Measurements from ENCODE around the gene GPC3.

GPC3 gene

DNA sequence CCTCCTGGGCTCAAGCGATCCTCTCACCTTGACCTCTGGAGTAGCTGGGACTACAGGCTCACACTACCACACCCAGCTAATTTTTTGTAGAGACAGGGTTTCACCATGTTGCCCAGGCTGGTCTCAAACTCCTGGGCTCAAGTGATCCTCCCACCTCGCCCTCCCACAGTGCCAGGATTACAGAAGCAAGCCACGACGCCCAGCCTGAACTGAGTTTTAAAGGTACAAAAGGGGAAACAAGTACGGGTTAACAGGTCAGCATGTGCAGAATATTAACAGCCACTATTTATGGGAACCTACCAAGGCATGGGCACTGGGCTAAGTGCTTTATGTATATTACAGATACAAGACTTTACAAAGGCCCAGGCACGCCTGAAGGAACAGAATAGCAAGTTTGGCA lies 405.8 kb downstream of the GPC3 start:
- in situ Hi-C loops (cut with MboI; ENCODE audit: low sequenced_read_pairs): no loop called here

DNA sequence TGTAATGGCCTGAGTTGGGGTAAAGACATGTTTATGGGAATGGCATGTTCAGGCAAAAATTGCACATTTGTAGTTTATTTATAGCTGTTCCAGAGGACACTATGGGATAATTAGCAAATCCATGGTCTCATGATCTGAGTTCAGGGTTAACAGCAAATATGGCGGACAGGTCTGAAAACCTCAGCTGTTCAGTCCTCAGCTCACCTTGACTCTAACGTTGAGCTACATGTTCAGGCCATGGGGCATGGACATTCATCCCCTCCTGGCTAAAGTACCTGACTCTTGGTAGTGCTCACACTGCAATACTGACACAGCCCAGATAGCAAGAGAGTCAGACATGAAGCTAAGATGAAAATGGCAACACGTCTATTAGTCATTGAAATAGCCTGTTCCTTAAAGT lies 408.5 kb downstream of the GPC3 start:
- in situ Hi-C loops (cut with MboI; ENCODE audit: low sequenced_read_pairs): no loop called here

GRCh38 chrX:133575501-133576136 lies 409.8 kb downstream of the GPC3 start:
- in situ Hi-C loops (cut with MboI; ENCODE audit: low sequenced_read_pairs): no loop called here

DNA sequence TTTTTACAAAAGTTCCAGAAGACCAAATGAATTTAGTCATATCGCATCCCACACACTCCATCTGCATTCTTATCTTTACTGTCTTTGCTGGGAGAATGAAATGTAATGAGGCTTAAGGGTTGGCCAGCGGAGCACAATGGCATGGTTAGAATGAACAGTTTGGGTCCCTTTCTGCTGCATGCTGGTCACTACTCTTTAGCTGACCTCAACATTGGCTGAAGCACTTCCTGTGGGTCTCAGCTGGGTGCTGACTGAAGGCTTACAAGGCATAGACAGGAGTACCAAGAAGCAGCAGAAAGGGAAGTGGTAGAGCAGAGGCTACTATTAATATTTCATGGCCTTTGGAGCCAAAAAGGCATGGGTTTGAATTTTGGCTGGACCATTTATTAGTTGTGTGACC lies 410.7 kb downstream of the GPC3 start:
- in situ Hi-C loops (cut with MboI; ENCODE audit: low sequenced_read_pairs): no loop called here

DNA sequence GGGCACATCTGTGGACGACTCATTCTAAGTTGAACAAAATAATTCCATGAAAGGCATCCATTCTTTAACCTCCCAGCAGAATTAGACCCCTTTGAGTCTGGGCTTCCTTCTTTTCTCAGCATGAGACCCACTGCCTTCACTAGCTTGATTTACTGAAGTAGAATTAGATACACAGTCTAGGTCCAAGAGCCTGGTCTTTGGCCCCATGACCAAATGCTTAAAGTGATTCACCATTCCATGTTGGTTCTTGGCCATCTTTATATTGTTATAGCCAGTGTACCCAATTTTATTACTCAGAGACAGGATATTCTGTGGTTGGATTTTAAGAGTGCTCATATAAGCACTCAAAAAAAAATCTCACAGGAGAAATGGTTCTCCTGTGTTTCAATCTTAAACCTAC lies 414.8 kb downstream of the GPC3 start:
- in situ Hi-C loops (cut with MboI; ENCODE audit: low sequenced_read_pairs): no loop called here

DNA sequence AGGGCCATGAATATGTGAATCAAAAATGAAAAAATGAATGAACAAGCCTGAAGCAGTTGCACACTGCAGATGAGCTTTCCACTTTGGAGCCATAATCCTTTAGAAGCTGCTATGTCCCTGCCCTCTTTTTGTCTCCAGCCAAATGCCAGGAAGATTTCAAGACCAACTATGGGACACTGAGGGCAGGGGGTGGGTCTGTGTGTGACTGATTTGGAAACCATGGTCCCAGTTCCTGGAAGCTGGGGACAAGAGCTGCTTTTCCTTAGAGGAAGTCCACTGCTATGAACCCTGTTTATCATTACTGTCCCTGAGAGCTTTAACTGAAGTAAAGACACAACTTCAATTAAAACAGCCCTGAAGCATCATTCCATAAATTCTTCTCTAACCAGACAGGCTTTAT lies 416.2 kb downstream of the GPC3 start:
- in situ Hi-C loops (cut with MboI; ENCODE audit: low sequenced_read_pairs): no loop called here

- in situ Hi-C loops (cut with MboI; ENCODE audit: low sequenced_read_pairs): no loop called here
Observed at GRCh38 chrX:133568109-133568508, 417.3 kb downstream of the GPC3 start.

GRCh38 chrX:133566876-133567275 lies 418.5 kb downstream of the GPC3 start:
- in situ Hi-C loops (cut with MboI; ENCODE audit: low sequenced_read_pairs): no loop called here

GRCh38 chrX:133563705-133564104 lies 421.7 kb downstream of the GPC3 start:
- in situ Hi-C loops (cut with MboI; ENCODE audit: low sequenced_read_pairs): no loop called here

DNA sequence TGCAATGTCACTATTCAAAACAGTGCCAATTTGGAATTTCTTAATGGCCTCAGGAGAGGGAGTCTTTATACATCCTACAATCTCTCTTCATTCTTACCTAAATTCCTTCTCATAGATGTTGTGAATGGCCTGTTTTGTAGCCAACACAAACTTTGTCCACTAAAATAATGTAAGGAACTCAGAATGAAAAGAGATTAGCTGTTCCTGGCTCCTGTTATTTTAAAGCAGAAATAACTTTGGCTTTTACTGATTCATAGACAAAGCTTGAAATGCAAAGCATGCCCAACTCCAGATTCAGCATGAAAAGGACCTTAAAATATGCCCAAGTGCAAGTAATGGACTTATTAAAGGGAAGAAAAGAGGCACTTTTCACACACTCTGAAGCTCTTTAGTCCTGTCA lies 424.1 kb downstream of the GPC3 start:
- in situ Hi-C loops (cut with MboI; ENCODE audit: low sequenced_read_pairs): no loop called here

DNA sequence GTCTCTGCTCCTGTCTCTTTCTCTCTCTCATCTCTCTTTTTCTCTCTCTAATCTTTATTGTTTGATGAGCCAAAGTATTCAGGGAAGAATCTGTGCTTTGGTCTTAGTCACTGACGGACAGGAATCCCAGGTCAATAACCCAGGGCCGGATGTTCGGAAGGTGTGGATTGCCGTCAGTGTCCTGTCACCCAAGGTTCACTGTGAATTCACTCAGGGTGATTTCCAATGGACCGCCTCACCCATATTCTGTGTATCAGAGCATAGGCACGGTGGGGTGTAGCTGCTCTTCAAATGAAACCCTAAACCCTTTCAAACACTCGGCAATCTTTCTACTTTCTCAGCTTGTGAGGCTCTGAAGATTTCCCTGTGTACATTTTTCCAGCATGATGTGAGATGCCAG lies 425.5 kb downstream of the GPC3 start:
- in situ Hi-C loops (cut with MboI; ENCODE audit: low sequenced_read_pairs): no loop called here

- in situ Hi-C loops (cut with MboI; ENCODE audit: low sequenced_read_pairs): no loop called here
Observed at GRCh38 chrX:133555782-133556458, 429.5 kb downstream of the GPC3 start.

DNA sequence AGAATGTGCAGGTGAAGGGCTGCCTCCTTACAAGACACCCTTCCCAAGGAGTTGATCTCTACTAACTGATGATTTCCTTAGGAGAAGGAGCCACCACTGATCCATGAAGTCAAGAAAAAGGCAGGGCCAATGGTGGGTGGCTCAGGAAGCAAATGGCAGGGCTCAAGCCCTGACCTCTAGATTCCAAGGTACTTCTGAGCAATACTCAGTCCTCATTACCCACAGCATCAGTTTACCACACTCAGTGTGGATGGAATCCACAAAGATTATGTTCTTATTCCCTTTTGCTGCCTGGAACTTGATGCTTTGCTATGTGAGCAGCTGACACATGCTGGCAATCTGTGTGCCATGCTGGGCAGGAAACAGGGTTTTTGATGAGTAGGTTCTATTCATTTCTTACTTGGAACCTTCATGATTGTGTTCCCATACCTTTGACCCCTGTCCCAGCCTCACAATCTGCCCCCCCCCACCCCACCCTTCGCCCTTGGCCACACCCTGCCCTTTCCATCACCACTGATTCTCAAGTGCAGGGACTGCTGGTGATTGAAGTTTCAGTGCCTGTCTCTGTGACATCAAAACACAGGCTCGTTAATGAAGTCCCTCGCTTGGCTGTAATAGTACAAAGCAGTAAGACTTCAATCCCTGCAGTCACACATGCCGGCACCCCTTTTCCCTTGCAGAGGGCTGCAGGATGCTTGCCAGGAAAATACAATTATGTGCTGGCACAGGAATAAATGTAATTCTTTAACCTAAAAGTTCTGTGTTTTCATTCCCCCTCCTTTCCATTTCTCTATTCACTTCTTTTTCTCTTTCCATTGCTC lies 434.5 kb downstream of the GPC3 start:
- in situ Hi-C loops (cut with MboI; ENCODE audit: low sequenced_read_pairs): no loop called here

GRCh38 chrX:133549295-133549933 lies 436.0 kb downstream of the GPC3 start:
- in situ Hi-C loops (cut with MboI; ENCODE audit: low sequenced_read_pairs): no loop called here

DNA sequence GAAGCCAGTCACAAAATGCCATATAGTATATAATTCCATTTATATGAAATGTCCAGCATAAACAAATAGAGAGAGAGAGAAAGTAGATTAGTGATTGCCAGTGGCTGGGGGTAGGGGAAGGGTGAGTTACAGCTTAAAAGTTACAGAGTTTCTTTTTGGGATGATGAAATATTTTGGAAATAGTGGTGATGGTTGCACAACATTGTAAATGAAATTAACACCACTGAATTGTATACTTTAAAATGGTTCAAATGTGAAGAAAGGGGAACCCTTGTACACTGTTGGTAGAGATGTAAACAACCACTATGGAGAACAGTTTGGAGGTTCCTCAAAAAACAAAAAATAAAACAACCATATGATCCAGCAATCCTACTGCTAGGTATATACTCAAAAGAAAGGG lies 439.0 kb downstream of the GPC3 start:
- in situ Hi-C loops (cut with MboI; ENCODE audit: low sequenced_read_pairs): no loop called here

DNA sequence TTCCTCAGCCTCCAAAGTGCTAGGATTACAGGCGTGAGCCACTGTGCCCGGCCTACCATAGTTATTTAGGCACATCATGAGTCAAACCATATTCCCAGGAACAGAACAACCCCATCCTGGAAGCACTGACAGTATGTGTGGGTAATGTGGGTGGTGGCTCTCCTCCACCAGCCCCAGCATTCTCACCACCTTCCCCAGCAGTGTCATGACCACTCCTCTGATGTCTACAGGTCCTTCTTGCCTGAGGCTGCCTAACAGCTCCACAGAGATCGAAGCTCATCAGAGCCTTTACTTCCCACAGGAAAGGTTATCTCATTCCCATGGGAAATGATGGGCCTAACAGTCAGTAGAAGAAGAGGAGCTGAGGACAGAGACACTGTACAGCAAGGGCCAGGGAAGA lies 440.6 kb downstream of the GPC3 start:
- in situ Hi-C loops (cut with MboI; ENCODE audit: low sequenced_read_pairs): no loop called here

DNA sequence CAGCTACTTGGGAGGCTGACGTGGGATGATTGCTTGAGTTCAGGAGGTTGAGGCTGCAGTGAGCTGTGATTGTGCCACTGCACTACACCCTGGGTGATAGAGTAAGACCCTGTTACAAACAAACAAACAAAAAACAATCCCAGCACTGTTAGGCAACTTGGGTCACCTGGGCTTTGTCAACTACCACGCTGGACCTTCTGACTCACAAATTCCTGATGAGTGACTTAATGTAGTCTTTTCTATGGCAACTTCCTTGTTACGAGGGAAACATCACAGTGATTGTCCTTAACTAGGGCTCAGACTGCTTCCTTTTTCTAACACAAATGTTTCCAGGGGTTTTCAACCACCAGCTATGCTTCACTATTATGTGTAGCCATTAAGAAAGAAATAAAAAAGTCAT lies 441.3 kb downstream of the GPC3 start:
- in situ Hi-C loops (cut with MboI; ENCODE audit: low sequenced_read_pairs): no loop called here

DNA sequence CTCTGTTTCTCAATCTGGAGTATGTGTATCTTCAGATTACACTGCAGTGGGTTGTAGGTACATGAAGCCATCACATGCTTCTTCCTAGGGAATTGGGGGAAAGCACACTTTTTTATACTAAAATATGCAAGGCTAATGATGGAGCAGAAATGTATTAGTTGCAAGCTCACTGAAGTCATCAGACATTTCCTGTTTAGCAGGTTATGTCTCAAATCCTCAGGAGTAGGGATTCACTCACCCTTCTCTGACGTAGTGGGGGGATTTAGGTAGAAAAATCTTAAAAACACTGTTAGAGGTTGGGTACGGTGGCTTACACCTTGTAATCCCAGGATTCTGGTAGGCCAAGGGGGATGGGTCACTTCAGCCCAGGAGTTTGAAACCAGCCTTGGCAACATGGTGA lies 441.7 kb downstream of the GPC3 start:
- in situ Hi-C loops (cut with MboI; ENCODE audit: low sequenced_read_pairs): no loop called here

DNA sequence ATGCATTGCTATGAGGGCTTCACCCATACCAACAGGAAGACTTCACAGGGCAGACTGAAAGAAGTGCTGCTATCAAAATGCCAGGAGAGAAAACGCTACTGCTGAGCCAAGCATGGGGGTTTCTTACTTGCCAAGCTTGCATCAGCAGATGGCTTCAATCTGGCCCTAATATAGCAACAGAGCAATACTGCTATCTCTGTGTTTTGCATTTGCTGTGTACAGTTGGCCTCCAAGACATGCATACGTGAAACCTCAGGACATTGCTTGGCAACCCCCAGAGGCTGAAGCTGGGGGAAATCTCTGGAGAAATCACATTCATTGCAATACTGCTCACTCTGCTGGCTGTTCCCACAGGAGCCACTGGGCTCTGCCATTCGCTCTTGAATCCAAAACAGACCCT lies 442.9 kb downstream of the GPC3 start:
- in situ Hi-C loops (cut with MboI; ENCODE audit: low sequenced_read_pairs): no loop called here

- in situ Hi-C loops (cut with MboI; ENCODE audit: low sequenced_read_pairs): no loop called here
Observed at GRCh38 chrX:133541021-133541420, 444.4 kb downstream of the GPC3 start.

GRCh38 chrX:133538148-133538547 lies 447.2 kb downstream of the GPC3 start:
- in situ Hi-C loops (cut with MboI; ENCODE audit: low sequenced_read_pairs): no loop called here

- in situ Hi-C loops (cut with MboI; ENCODE audit: low sequenced_read_pairs): no loop called here
Observed at GRCh38 chrX:133537142-133537541, 448.3 kb downstream of the GPC3 start.

All from HL-60/S4 treated with retinoic acid at 250 ng/mL for 4 days and 3 days (cell line).